Naive B cell (primary cell): Measurements from ENCODE around the gene ATP5PD. TPM values are rescaled to one million over a fixed set of nuclear protein-coding genes. Genes with fewer than 3 reads are reported as not detected.
A peak's percentile ranks its signal among the peaks of the same experiment; 100 is the strongest.
"Not testable (repeated sequence)": the region's sequence is repeated elsewhere in the genome, so short reads cannot be mapped to it uniquely, and the experiment has no call there.

Experiments
- ATAC-seq, 2 donors: fragments of 150-1000 bp; cut with Tn5 transposase; 2 replicates each; pipeline ENCODE4 v1.10.0; 2021; ENCODE audit warnings: low read depth in 2 of 2, mild to moderate bottlenecking in 2 of 2, moderate library complexity in 2 of 2
- DNase-seq: peaks from one replicate; pipeline ENCODE4 v3.0.0; 2022
- H3K27ac Mint-ChIP-seq, 6 donors: one replicate each; pipeline ENCODE4 v1.8.0; 2020 to 2022; ENCODE audit warnings: mild to moderate bottlenecking in 6 of 6, mixed read lengths in 6 of 6, moderate library complexity in 5 of 6, inconsistent platforms in 2 of 6
- H3K27me3 Mint-ChIP-seq, 3 donors: one replicate each; pipeline ENCODE4 v1.8.0; 2021 to 2022; ENCODE audit warnings: mixed read lengths in 3 of 3, mild to moderate bottlenecking in 1 of 3
- H3K36me3 Mint-ChIP-seq, 2 donors: one replicate each; pipeline ENCODE4 v1.8.0; 2020 to 2022; ENCODE audit warnings: mixed read lengths in 2 of 2, inconsistent platforms in 1 of 2, mild to moderate bottlenecking in 1 of 2
- H3K4me1 Mint-ChIP-seq, 3 donors: one replicate each; pipeline ENCODE4 v1.8.0; 2020 to 2022; ENCODE audit warnings: mixed read lengths in 3 of 3, inconsistent platforms in 1 of 3, mild to moderate bottlenecking in 1 of 3, moderate library complexity in 1 of 3
- H3K4me3 Mint-ChIP-seq, 8 donors: one replicate each; pipeline ENCODE4 v1.8.0; 2020 to 2022; ENCODE audit warnings: mild to moderate bottlenecking in 8 of 8, mixed read lengths in 8 of 8, moderate library complexity in 8 of 8, inconsistent platforms in 2 of 8
- H3K9me3 Mint-ChIP-seq, 7 donors: one replicate each; pipeline ENCODE4 v1.8.0; 2020 to 2022; ENCODE audit warnings: mixed read lengths in 7 of 7, mild to moderate bottlenecking in 5 of 7, inconsistent platforms in 2 of 7, moderate library complexity in 1 of 7
- polyA plus RNA-seq, 6 donors: library from polyadenylated mRNA; unstranded; fragments of 300-500 nt; fragmentation: Illumina TruSeq; gene quantifications; one replicate each; pipeline ENCODE4 v1.2.3, GENCODE V29; 2021; ENCODE audit warnings: low read depth in 6 of 6

ATP5PD gene
- polyA plus RNA-seq, 6 donors from 2014 or later = 191 to 306 (median 269) TPM

DNA sequence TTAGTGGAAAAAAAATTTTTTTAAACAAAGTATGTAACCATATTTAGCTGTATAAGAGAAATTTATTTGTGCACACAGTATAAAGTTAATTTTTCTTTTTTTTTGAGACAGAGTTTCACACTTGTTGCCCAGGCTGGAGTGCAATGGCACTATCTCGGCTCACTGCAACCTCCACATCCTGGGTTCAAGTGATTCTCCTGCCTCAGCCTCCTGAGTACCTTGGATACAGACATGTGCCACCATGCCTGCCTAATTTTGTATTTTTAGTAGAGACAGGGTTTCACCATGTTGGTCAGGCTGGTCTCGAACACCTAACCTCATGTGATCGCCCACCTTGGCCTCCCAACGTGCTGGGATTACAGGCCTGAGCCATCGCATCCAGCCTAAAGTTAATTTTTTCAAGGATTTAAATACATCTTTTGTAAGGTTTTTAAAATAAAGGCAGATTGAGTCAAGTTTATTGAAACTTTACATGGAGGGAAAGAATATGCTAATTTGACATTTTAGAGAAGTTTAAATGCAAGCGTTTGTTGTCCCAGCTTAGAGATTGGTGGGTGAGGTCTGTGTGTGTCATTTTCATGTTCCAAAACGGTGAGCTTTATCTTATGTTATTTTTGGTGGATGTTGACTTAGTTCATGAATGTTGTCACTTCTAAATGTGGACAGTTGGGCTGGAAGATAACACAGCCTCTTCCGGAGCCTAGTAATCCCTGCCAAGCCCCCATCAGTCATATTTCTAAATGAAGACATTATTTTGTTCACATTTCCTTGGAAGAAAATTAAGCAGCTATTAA, 24.9 kb upstream of the ATP5PD start:
- ATAC-seq, H3K27me3 Mint-ChIP-seq, DNase-seq, H3K27ac Mint-ChIP-seq, H3K36me3 Mint-ChIP-seq, H3K4me1 Mint-ChIP-seq, H3K4me3 Mint-ChIP-seq, H3K9me3 Mint-ChIP-seq: not testable (repeated sequence)

GRCh38 chr17:75069783-75070182, 23.0 kb upstream of the ATP5PD start:
- H3K9me3 Mint-ChIP-seq = no peaks in the 10 kb centered on the region
- DNase-seq = no peak
- H3K4me1 Mint-ChIP-seq = no peaks in the 10 kb centered on the region
- no peaks in the 10 kb centered on the region for H3K27me3 Mint-ChIP-seq
- H3K36me3 Mint-ChIP-seq = no peaks in the 10 kb centered on the region
- no peak overlapping the region for H3K27ac Mint-ChIP-seq
- ATAC-seq = no peak
- H3K4me3 Mint-ChIP-seq = no peak overlapping the region

DNA sequence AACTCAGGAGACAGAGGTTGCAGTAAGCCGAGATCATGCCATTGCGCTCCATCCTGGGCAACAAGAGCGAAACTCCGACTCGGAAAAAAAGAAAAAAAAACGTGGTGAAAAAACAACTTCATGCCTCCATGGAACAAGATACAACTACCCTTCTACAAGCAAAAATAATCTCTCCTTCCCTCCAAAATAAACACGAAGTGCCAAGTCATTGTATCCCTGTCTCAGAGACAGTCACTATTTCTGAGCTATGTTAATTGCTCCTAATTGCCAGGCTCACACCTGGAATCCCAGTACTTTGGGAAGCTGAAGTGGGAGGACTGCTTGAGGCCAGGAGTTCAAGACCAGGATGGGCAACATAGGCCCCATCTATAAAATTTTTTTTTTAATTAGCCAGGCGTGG, 22.0 kb upstream of the ATP5PD start:
- no peak for DNase-seq
- Mint-ChIP-seq H3K27me3 (no peaks in the 10 kb centered on the region), H3K9me3 (no peaks in the 10 kb centered on the region), H3K27ac (no peak overlapping the region), H3K4me3 (no peak overlapping the region), H3K36me3 (peaks cover 6 to 8% of the 10 kb centered on the region in 2 donors), H3K4me1 (no peaks in the 10 kb centered on the region)
- ATAC-seq = no peak

- peak overlapping the region in 1 of 6 donors; percentile 84 for H3K27ac Mint-ChIP-seq
- no peak for ATAC-seq
Observed at GRCh38 chr17:75067856-75068255, 21.1 kb upstream of the ATP5PD start.

GRCh38 chr17:75065562-75066151, 18.9 kb upstream of the ATP5PD start:
- Mint-ChIP-seq H3K36me3 (peaks cover 13 to 17% of the 10 kb centered on the region in 2 donors), H3K27me3 (no peaks in the 10 kb centered on the region), H3K27ac (no peak overlapping the region)

More at GRCh38 chr17:75067856-75068255, 21.1 kb upstream of the ATP5PD start:
- Mint-ChIP-seq H3K27me3 (no peaks in the 10 kb centered on the region), H3K9me3 (no peaks in the 10 kb centered on the region), H3K4me3 (peak overlapping the region in 1 of 8 donors; percentile 47), H3K4me1 (no peaks in the 10 kb centered on the region), H3K36me3 (peaks cover 8 to 9% of the 10 kb centered on the region in 2 donors)
- DNase-seq = no peak

DNA sequence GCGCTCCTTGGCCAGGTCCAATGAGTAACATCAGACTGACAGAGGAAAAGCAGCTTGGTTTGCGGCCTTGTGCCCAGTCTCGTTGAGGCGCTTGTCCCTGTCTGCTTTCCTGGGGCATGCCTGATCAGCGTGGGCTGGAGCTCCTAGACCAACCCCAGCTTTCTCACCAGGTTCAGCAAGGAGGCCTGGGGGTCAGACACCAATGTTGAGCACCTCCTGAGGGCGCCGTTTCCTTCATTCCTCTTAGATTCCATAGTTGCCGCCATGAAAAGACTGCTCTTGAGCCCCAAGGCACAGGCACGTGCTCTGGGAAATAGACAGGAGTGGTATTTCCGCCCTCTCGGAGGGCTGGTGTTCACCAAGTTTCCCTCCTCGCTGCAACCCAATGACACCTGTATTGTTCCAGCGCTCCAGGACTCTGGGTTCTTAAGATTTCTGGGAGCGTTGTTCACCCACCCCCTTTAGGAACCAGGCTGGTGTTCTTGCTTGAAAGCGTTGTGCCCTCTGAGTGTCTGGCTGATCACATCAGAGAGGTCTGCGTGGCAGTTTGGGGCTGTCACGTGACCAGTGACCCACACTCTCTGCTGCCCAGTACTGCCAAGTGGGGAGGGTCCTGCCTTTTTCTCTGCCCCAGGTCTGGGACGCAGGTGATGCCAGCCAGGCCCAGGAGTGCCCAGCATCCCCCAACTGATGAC, 18.2 kb upstream of the ATP5PD start:
- Mint-ChIP-seq H3K4me1 (peaks cover 0 to 1% (median 0%) of the 10 kb centered on the region in 3 donors), H3K9me3 (no peaks in the 10 kb centered on the region), H3K4me3 (no peak overlapping the region), H3K27me3 (no peaks in the 10 kb centered on the region), H3K27ac (peak overlapping the region in 1 of 6 donors; percentile 32), H3K36me3 (peaks cover 13 to 17% of the 10 kb centered on the region in 2 donors)
- ATAC-seq (no peak), DNase-seq (no peak)

More at GRCh38 chr17:75065562-75066151, 18.9 kb upstream of the ATP5PD start:
- Mint-ChIP-seq H3K4me3 (no peak overlapping the region), H3K4me1 (no peaks in the 10 kb centered on the region), H3K9me3 (no peaks in the 10 kb centered on the region)
- ATAC-seq (no peak), DNase-seq (no peak)

- H3K4me3 Mint-ChIP-seq = no peak overlapping the region
- DNase-seq (no peak), ATAC-seq (no peak)
- no peaks in the 10 kb centered on the region for H3K27me3 Mint-ChIP-seq
- peaks cover 0 to 4% (median 0%) of the 10 kb centered on the region in 3 donors for H3K4me1 Mint-ChIP-seq
- no peaks in the 10 kb centered on the region for H3K9me3 Mint-ChIP-seq
- H3K27ac Mint-ChIP-seq = peak overlapping the region in 1 of 6 donors; percentile 32
- H3K36me3 Mint-ChIP-seq = peaks cover 13 to 17% of the 10 kb centered on the region in 2 donors
Observed at GRCh38 chr17:75064460-75064859, 17.7 kb upstream of the ATP5PD start.

DNA sequence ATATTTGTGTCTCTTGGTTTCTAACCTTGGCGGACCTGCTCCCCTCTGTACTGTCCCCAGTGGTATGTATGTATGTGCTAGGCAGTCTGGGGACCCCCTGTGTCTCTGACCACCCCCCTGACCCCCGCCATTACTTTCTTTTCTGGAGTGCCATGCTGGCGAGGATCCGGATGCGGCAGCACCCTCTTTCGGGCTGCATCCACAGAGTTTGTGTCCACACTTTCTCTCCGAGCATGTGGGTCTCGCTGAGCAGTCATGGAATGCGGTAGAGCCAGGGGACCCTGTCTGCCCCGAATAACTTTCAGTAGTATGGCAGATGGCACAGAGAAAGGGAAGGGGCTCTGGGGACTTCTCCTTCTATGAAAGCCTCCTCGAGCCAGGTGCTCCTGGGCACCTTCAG, 17.3 kb upstream of the ATP5PD start:
- no peaks in the 10 kb centered on the region for H3K27me3 Mint-ChIP-seq
- no peak overlapping the region for H3K4me3 Mint-ChIP-seq
- DNase-seq = no peak
- peaks cover 13 to 17% of the 10 kb centered on the region in 2 donors for H3K36me3 Mint-ChIP-seq
- peaks cover 0 to 4% (median 0%) of the 10 kb centered on the region in 3 donors for H3K4me1 Mint-ChIP-seq
- no peak for ATAC-seq
- no peaks in the 10 kb centered on the region for H3K9me3 Mint-ChIP-seq
- H3K27ac Mint-ChIP-seq = no peak overlapping the region

GRCh38 chr17:75063626-75064025, 16.9 kb upstream of the ATP5PD start:
- DNase-seq (no peak), ATAC-seq (no peak)
- H3K36me3 Mint-ChIP-seq = peaks cover 13 to 17% of the 10 kb centered on the region in 2 donors
- peaks cover 0 to 4% (median 0%) of the 10 kb centered on the region in 3 donors for H3K4me1 Mint-ChIP-seq
- H3K27me3 Mint-ChIP-seq = no peaks in the 10 kb centered on the region
- H3K4me3 Mint-ChIP-seq = no peak overlapping the region
- H3K27ac Mint-ChIP-seq = no peak overlapping the region
- H3K9me3 Mint-ChIP-seq = no peaks in the 10 kb centered on the region

GRCh38 chr17:75063201-75063600, 16.4 kb upstream of the ATP5PD start:
- Mint-ChIP-seq H3K4me3 (no peak overlapping the region), H3K4me1 (peaks cover 0 to 4% (median 0%) of the 10 kb centered on the region in 3 donors), H3K9me3 (no peaks in the 10 kb centered on the region), H3K27ac (no peak overlapping the region), H3K36me3 (peaks cover 13 to 17% of the 10 kb centered on the region in 2 donors), H3K27me3 (no peaks in the 10 kb centered on the region)
- ATAC-seq = no peak
- no peak for DNase-seq

GRCh38 chr17:75061618-75062017, 14.8 kb upstream of the ATP5PD start:
- Mint-ChIP-seq H3K27ac (no peak overlapping the region), H3K9me3 (no peaks in the 10 kb centered on the region), H3K36me3 (peaks cover 15 to 17% of the 10 kb centered on the region in 2 donors), H3K4me1 (peaks cover 0 to 4% (median 0%) of the 10 kb centered on the region in 3 donors), H3K27me3 (no peaks in the 10 kb centered on the region), H3K4me3 (no peak overlapping the region)
- no peak for ATAC-seq
- DNase-seq = no peak

GRCh38 chr17:75061055-75061438, 14.3 kb upstream of the ATP5PD start:
- peaks cover 17 to 20% of the 10 kb centered on the region in 2 donors for H3K36me3 Mint-ChIP-seq
- peaks cover 0 to 4% (median 0%) of the 10 kb centered on the region in 3 donors for H3K4me1 Mint-ChIP-seq
- DNase-seq (no peak), ATAC-seq (no peak)
- H3K27ac Mint-ChIP-seq = peak overlapping the region in 1 of 6 donors; percentile 16
- H3K4me3 Mint-ChIP-seq = no peak overlapping the region
- H3K9me3 Mint-ChIP-seq = no peaks in the 10 kb centered on the region
- no peaks in the 10 kb centered on the region for H3K27me3 Mint-ChIP-seq

- H3K27ac Mint-ChIP-seq = peak overlapping the region in 1 of 6 donors; percentile 16
Observed at GRCh38 chr17:75060434-75061054, 13.8 kb upstream of the ATP5PD start.

More at GRCh38 chr17:75060434-75061054, 13.8 kb upstream of the ATP5PD start:
- no peak overlapping the region for H3K4me3 Mint-ChIP-seq
- ATAC-seq = no peak
- no peaks in the 10 kb centered on the region for H3K9me3 Mint-ChIP-seq
- H3K4me1 Mint-ChIP-seq = peaks cover 0 to 4% (median 0%) of the 10 kb centered on the region in 3 donors
- H3K36me3 Mint-ChIP-seq = peaks cover 17 to 21% of the 10 kb centered on the region in 2 donors
- DNase-seq = no peak
- H3K27me3 Mint-ChIP-seq = no peaks in the 10 kb centered on the region
